Neural crest cell (in vitro differentiated cells): ENCODE data around the gene CLCN4. TPM values are rescaled to one million over a fixed set of nuclear protein-coding genes. Genes with fewer than 3 reads are reported as not detected.

Source experiments
- DNase-seq: peaks from one replicate; pipeline ENCODE4 v3.0.0; 2021; ENCODE audit warnings: low read depth, mixed read lengths, low spot score
- H3K27ac Mint-ChIP-seq: one replicate; pipeline ENCODE4 v1.8.0; 2021; ENCODE audit warnings: mild to moderate bottlenecking, mixed read lengths; ENCODE audit not compliant: unreplicated experiment
- H3K27me3 Mint-ChIP-seq: 2 replicates; pipeline ENCODE4 v1.8.0; 2021; ENCODE audit warnings: low read depth, mild to moderate bottlenecking, mixed read lengths
- H3K36me3 Mint-ChIP-seq: 2 replicates; pipeline ENCODE4 v1.8.0; 2021; ENCODE audit warnings: low read depth, mild to moderate bottlenecking, mixed read lengths
- H3K4me1 Mint-ChIP-seq: 2 replicates; pipeline ENCODE4 v1.8.0; 2021; ENCODE audit warnings: mixed read lengths
- H3K4me3 Mint-ChIP-seq: one replicate; pipeline ENCODE4 v1.8.0; 2021; ENCODE audit warnings: mild to moderate bottlenecking, mixed read lengths
- H3K9me3 Mint-ChIP-seq: 2 replicates; pipeline ENCODE4 v1.8.0; 2021; ENCODE audit warnings: mixed read lengths
- CTCF ChIP-seq: fragments of 200-600 bp; sonication (generic); conservative IDR thresholded peaks from 2 replicates; pipeline ENCODE4 v1.5.0; 2021; ENCODE audit warnings: antibody characterized with exemption, mild to moderate bottlenecking
- total RNA-seq: library from RNA; stranded (reverse); gene quantifications from 2 replicates; pipeline ENCODE4 v1.2.1, GENCODE V29; 2021

CLCN4 gene
- total RNA-seq, 1 donor from 2014 or later: 8.8 TPM

- Mint-ChIP-seq H3K4me3 (no peak overlapping the region), H3K4me1 (peaks cover 11% of the 10 kb centered on the region), H3K9me3 (peaks cover 8% of the 10 kb centered on the region), H3K27ac (no peak overlapping the region), H3K36me3 (peaks cover 7% of the 10 kb centered on the region), H3K27me3 (no peaks in the 10 kb centered on the region)
- no peak for DNase-seq
- no peak for TF ChIP-seq CTCF
These were observed 12.4 kb downstream of the CLCN4 start for GRCh38 chrX:10169175-10169574.

GRCh38 chrX:10171249-10171648 is 14.5 kb downstream of the CLCN4 start:
- Mint-ChIP-seq H3K27ac (no peak overlapping the region), H3K9me3 (peaks cover 8% of the 10 kb centered on the region), H3K36me3 (peaks cover 5% of the 10 kb centered on the region), H3K4me1 (peaks cover 11% of the 10 kb centered on the region), H3K27me3 (no peaks in the 10 kb centered on the region), H3K4me3 (no peak overlapping the region)
- TF ChIP-seq CTCF: no peak
- DNase-seq: no peak

GRCh38 chrX:10172877-10173276 is 16.1 kb downstream of the CLCN4 start:
- Mint-ChIP-seq H3K27me3 (no peaks in the 10 kb centered on the region), H3K36me3 (peaks cover 7% of the 10 kb centered on the region), H3K9me3 (peaks cover 8% of the 10 kb centered on the region), H3K4me3 (no peak overlapping the region), H3K4me1 (peaks cover 11% of the 10 kb centered on the region), H3K27ac (no peak overlapping the region)
- no peak for DNase-seq
- no peak for TF ChIP-seq CTCF

GRCh38 chrX:10173331-10173900 is 16.6 kb downstream of the CLCN4 start:
- H3K27me3 Mint-ChIP-seq: no peaks in the 10 kb centered on the region
- no peak overlapping the region for H3K27ac Mint-ChIP-seq
- H3K4me1 Mint-ChIP-seq: peaks cover 11% of the 10 kb centered on the region
- peaks cover 8% of the 10 kb centered on the region for H3K9me3 Mint-ChIP-seq
- TF ChIP-seq CTCF: no peak
- peaks cover 7% of the 10 kb centered on the region for H3K36me3 Mint-ChIP-seq
- H3K4me3 Mint-ChIP-seq: no peak overlapping the region
- no peak for DNase-seq

- Mint-ChIP-seq H3K36me3 (peaks cover 7% of the 10 kb centered on the region), H3K27ac (no peak overlapping the region), H3K9me3 (peaks cover 5% of the 10 kb centered on the region), H3K27me3 (no peaks in the 10 kb centered on the region), H3K4me1 (peaks cover 6% of the 10 kb centered on the region), H3K4me3 (no peak overlapping the region)
- DNase-seq: no peak
- TF ChIP-seq CTCF: no peak
These were observed 17.3 kb downstream of the CLCN4 start for GRCh38 chrX:10174051-10174450.

- no peak for DNase-seq
- H3K36me3 Mint-ChIP-seq: peaks cover 7% of the 10 kb centered on the region
- no peak for TF ChIP-seq CTCF
- peaks cover 5% of the 10 kb centered on the region for H3K9me3 Mint-ChIP-seq
- H3K27me3 Mint-ChIP-seq: no peaks in the 10 kb centered on the region
- H3K4me3 Mint-ChIP-seq: no peak overlapping the region
- H3K4me1 Mint-ChIP-seq: peaks cover 4% of the 10 kb centered on the region
- H3K27ac Mint-ChIP-seq: no peak overlapping the region
These were observed 18.0 kb downstream of the CLCN4 start for GRCh38 chrX:10174810-10175209.
